PC-9 (cell line): Measurements from ENCODE around the gene CTAG2. TPM values are rescaled to one million over a fixed set of nuclear protein-coding genes. Genes with fewer than 3 reads are reported as not detected.

ENCODE experiments used
- BruUV-seq: library from RNA; stranded (reverse); fragments of 400-500 nt; replicated peaks from 2 replicates; lab custom pipeline; 2021; lab: Mats Ljungman, UMichigan
- CTCF ChIA-PET: fragments of 300-600 bp; sonication (Branson Sonifier 250); formaldehyde crosslinking; loops from one replicate; lab custom pipeline; 2022; ENCODE audit warnings: antibody characterized with exemption; lab: Charles Lee
- POLR2A ChIA-PET: fragments of 300-600 bp; sonication (Branson Sonifier 250); formaldehyde crosslinking; loops from one replicate; lab custom pipeline; 2022; ENCODE audit warnings: antibody characterized with exemption; ENCODE audit not compliant: unreplicated experiment; lab: Charles Lee
- DNase-seq, 2 experiments: peaks; one replicate each; pipeline versions ENCODE4 v3.0.0 to v3.0.0-alpha.2; 2015 to 2022; ENCODE audit warnings: mixed read lengths in 1 of 2
- H2AFZ ChIP-seq: fragments of 200-600 bp; sonication (generic); 2 replicates; pipeline ENCODE4 v1.8.1; 2017; ENCODE audit warnings: antibody characterized with exemption
- H3F3A ChIP-seq: fragments of 200-600 bp; sonication (generic); 2 replicates; pipeline ENCODE4 v1.8.1; 2017; ENCODE audit warnings: antibody characterized with exemption, mild to moderate bottlenecking, low read depth; ENCODE audit not compliant: insufficient read depth
- H3K27ac ChIP-seq: fragments of 200-600 bp; sonication (generic); 2 replicates; pipeline ENCODE4 v1.6.1; 2016; ENCODE audit warnings: mixed run types
- H3K27me3 ChIP-seq: fragments of 200-600 bp; sonication (generic); 2 replicates; pipeline ENCODE4 v1.6.1; 2016; ENCODE audit warnings: low read depth, mixed run types; ENCODE audit not compliant: insufficient read depth
- H3K36me3 ChIP-seq: fragments of 200-600 bp; sonication (generic); 2 replicates; pipeline ENCODE4 v1.6.1; 2016; ENCODE audit warnings: low read depth, mixed run types
- H3K4me1 ChIP-seq: fragments of 200-600 bp; sonication (generic); replicated peaks from 2 replicates; pipeline ENCODE4 v1.6.1; 2016; ENCODE audit warnings: mixed run types; ENCODE audit not compliant: insufficient read depth
- H3K4me2 ChIP-seq: fragments of 200-600 bp; sonication (generic); 2 replicates; pipeline ENCODE4 v1.6.1; 2017; ENCODE audit warnings: mixed run types
- H3K4me3 ChIP-seq: fragments of 200-600 bp; sonication (generic); 2 replicates; pipeline ENCODE4 v1.6.1; 2016; ENCODE audit warnings: mixed run types
- H3K79me2 ChIP-seq: fragments of 200-600 bp; sonication (generic); 2 replicates; pipeline ENCODE4 v1.6.1; 2017; ENCODE audit warnings: low read depth, mixed run types
- H3K9me2 ChIP-seq: fragments of 200-600 bp; sonication (generic); 2 replicates; pipeline ENCODE4 v1.8.1; 2017; ENCODE audit warnings: mild to moderate bottlenecking; ENCODE audit not compliant: insufficient read depth
- H3K9me3 ChIP-seq: fragments of 200-600 bp; sonication (generic); 2 replicates; pipeline ENCODE4 v1.8.1; 2016; ENCODE audit warnings: low read depth; ENCODE audit not compliant: insufficient read depth
- H4K20me1 ChIP-seq: fragments of 200-600 bp; sonication (generic); 2 replicates; pipeline ENCODE4 v1.8.1; 2017; ENCODE audit not compliant: insufficient read depth
- EZH2 ChIP-seq: fragments of 200-600 bp; sonication (generic); IDR thresholded peaks from 2 replicates; pipeline ENCODE4 v1.8.0; 2017; ENCODE audit warnings: antibody characterized with exemption, low read depth
- intact Hi-C: fragments of 100-400 bp; cut with micrococcal nuclease; formaldehyde crosslinking; loops from one replicate; pipeline ENCODE4 v1.10.0; 2022; ENCODE audit not compliant: unreplicated experiment
- total RNA-seq: library from RNA; stranded (reverse); gene quantifications from 2 replicates; pipeline ENCODE4 v1.2.3, GENCODE V29; 2021
- TF ChIP-seq, protein P1 (sequence below): fragments of 200-600 bp; sonication (generic); conservative IDR thresholded peaks from 2 replicates; pipeline ENCODE4 v1.6.1; 2017; ENCODE audit warnings: mixed run types, antibody characterized with exemption, mild to moderate bottlenecking, moderate library complexity

The CTAG2 gene
- total RNA-seq, 1 experiment from 2014 or later, result not detected

DNA sequence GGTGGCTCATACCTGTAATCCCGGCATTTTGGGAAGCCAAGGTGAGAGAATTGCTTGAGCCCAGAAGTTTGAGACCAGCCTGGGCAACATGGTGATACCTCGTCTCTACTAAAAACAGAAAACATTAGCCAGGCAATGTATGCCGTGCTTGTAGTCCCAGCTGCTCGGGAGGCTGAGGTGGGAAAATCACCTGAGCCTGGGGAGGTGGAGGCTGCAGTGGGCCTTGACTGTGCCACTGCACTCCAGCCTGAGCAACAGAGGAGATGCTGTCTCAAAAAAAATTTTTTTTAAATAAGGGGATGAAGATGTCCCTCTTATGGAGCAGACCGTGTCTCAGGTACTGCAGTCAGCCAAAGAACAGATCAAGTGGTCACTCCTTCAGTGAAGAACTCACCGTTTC, 47.8 kb downstream of the CTAG2 start:
- peaks cover 44% of the 10 kb centered on the region for H3F3A ChIP-seq
- H3K4me2 ChIP-seq, result no peak overlapping the region
- no TSS peak for BruUV-seq
- ChIA-PET CTCF (no interaction called here), POLR2A (no interaction called here)
- H3K27me3 ChIP-seq, result no peaks in the 10 kb centered on the region
- H3K27ac ChIP-seq, result no peak overlapping the region
- TF ChIP-seq EZH2, result no peak
- TF ChIP-seq, protein P1, sequence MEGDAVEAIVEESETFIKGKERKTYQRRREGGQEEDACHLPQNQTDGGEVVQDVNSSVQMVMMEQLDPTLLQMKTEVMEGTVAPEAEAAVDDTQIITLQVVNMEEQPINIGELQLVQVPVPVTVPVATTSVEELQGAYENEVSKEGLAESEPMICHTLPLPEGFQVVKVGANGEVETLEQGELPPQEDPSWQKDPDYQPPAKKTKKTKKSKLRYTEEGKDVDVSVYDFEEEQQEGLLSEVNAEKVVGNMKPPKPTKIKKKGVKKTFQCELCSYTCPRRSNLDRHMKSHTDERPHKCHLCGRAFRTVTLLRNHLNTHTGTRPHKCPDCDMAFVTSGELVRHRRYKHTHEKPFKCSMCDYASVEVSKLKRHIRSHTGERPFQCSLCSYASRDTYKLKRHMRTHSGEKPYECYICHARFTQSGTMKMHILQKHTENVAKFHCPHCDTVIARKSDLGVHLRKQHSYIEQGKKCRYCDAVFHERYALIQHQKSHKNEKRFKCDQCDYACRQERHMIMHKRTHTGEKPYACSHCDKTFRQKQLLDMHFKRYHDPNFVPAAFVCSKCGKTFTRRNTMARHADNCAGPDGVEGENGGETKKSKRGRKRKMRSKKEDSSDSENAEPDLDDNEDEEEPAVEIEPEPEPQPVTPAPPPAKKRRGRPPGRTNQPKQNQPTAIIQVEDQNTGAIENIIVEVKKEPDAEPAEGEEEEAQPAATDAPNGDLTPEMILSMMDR, result no peak
- H3K36me3 ChIP-seq, result no peaks in the 10 kb centered on the region
- H3K79me2 ChIP-seq, result no peaks in the 10 kb centered on the region
- no peaks in the 10 kb centered on the region for H3K9me2 ChIP-seq
- no peak for DNase-seq
- peaks cover 49% of the 10 kb centered on the region for H3K4me1 ChIP-seq
- intact Hi-C loops, result no loop called here
- H2AFZ ChIP-seq, result no peak overlapping the region
- H3K9me3 ChIP-seq, result no peaks in the 10 kb centered on the region
- no peak overlapping the region for H3K4me3 ChIP-seq
- H4K20me1 ChIP-seq, result no peaks in the 10 kb centered on the region

DNA sequence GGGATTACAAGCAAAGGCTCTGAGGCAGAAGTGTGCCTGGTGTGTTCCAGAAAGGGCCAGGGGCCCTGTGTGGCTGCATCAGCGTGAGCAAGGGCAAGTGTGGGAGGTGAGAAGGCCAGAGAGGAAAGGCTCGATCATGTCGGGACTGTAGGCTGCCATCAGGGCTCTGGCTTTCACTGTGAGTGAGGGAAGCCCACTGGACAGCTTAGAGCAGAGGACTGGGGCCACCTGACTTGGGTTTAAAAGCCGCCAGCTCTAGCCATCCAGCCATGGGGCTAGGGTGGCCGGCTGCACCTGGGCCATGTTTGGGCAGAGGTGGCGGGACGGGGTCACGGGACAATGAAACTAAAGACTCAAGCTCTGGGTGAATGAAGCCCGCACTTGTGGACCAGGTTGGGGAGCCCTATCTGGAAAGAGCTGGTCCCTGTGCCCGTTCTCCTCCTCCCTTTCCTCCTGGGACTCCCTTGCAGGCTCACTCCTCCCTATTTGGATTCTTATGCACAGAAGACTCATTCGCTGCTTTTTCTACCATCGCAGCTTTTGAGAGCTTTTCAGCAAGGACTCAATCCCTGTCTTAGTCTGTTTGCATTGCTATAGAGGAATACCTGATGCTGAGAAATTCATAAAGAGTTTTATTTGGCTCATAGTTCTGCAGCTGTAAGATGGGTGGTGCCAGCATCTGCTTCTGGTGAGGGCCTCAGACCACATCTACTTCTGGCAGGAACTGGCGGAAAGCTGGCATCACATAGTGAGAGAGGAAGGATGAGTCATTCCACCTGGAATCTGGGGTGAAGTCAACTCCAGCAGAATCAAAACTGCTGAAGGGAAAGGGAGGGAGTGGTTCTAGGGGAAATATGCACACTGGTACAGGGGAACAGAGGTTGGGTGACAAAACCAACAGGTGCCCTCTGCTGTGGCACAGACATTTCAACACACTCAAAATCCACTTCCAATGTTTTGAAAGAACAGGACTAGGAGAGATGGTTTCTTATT, 49.6 kb downstream of the CTAG2 start:
- no peaks in the 10 kb centered on the region for H3K9me2 ChIP-seq
- POLR2A ChIA-PET, result interaction anchor here (0.5 kb wide), 1 partner anchor 63 kb away, joined by 3 read pairs; no protein-coding TSS in a partner anchor
- CTCF ChIA-PET, result interaction anchor here (0.6 kb wide), 1 partner anchor 1708 kb away, joined by 3 read pairs; no protein-coding TSS in a partner anchor
- no peak for TF ChIP-seq EZH2
- TF ChIP-seq, protein P1, result no peak
- H3K79me2 ChIP-seq, result no peaks in the 10 kb centered on the region
- H3F3A ChIP-seq, result peaks cover 54% of the 10 kb centered on the region
- H3K4me3 ChIP-seq, result no peak overlapping the region
- no peak overlapping the region for H2AFZ ChIP-seq
- TSS peak; percentile 25 for BruUV-seq
- H3K9me3 ChIP-seq, result no peaks in the 10 kb centered on the region
- H3K4me1 ChIP-seq, result peaks cover 65% of the 10 kb centered on the region
- H3K36me3 ChIP-seq, result no peaks in the 10 kb centered on the region
- no peaks in the 10 kb centered on the region for H4K20me1 ChIP-seq
- peak overlapping the region; percentile 100 for H3K27ac ChIP-seq
- H3K27me3 ChIP-seq, result no peaks in the 10 kb centered on the region
- intact Hi-C loops, result loop anchor here (1.0 kb wide), 1 partner anchor 7 kb away; no protein-coding TSS in a partner anchor
- H3K4me2 ChIP-seq, result peak overlapping the region; percentile 58
- DNase-seq, result peak; percentile 82 to 96

DNA sequence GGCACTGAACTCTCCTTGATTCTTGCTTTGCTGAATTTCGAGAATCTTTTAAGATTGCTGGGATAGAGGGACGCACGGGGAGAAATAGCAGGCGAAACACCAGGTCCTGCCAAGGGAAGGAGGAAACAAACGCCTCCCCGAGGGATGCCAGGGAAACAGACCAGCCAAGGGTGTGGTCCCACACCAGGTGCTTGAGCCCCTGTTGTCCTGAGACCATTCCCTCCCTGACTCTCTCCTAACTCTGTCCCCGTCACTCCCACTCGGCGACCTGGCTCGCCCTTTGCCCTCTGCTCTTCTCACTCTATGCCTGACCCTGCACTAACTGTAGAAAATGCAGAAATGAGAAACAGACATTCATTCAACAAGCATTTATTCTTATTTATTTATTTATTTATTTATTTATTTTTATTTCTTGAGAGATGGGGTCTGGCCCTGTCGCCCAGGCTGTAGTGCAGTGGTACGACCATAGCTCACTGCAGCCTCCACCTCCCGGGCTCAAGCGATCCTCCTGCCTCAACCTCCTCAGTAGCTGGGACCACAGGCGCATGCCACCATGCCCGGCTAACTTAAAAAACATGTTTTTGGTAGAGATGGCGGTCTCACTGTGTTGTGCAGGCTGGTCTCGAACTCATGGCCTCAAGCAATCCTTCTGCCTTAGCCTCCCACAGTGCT, 50.5 kb downstream of the CTAG2 start:
- no TSS peak for BruUV-seq
- DNase-seq, result no peak
- POLR2A ChIA-PET, result no interaction called here
- peaks cover 72% of the 10 kb centered on the region for H3K4me1 ChIP-seq
- intact Hi-C loops, result no loop called here
- CTCF ChIA-PET, result no interaction called here
- H4K20me1 ChIP-seq, result no peaks in the 10 kb centered on the region
- H3K4me3 ChIP-seq, result no peak overlapping the region
- peak overlapping the region; percentile 78; the same call in 1 of the 2 replicates for H3K4me2 ChIP-seq
- no peaks in the 10 kb centered on the region; the same call in 1 of the 2 replicates for H3K9me3 ChIP-seq
- H2AFZ ChIP-seq, result no peak overlapping the region
- peaks cover 55% of the 10 kb centered on the region for H3F3A ChIP-seq
- H3K9me2 ChIP-seq, result no peaks in the 10 kb centered on the region
- no peaks in the 10 kb centered on the region for H3K79me2 ChIP-seq
- H3K27me3 ChIP-seq, result no peaks in the 10 kb centered on the region
- H3K36me3 ChIP-seq, result no peaks in the 10 kb centered on the region
- H3K27ac ChIP-seq, result peak overlapping the region; percentile 100
- no peak for TF ChIP-seq EZH2
- TF ChIP-seq, protein P1, result no peak
